GM08714 (cell line): ENCODE results near the gene KIF21A.
"Not testable (repeated sequence)": the region's sequence is repeated elsewhere in the genome, so short reads cannot be mapped to it uniquely, and the experiment has no call there.

Experiments
- H3K4me3 ChIP-seq: fragments of 200-500 bp; sonication (Bioruptor generic); 2 replicates; pipeline ENCODE4 v1.5.1; 2014; ENCODE audit warnings: mild to moderate bottlenecking, low read length, inconsistent platforms
- ZNF274 ChIP-seq: IDR thresholded peaks from 2 replicates; pipeline ENCODE4 v1.6.1; 2012; ENCODE audit warnings: mild to moderate bottlenecking, low read depth, low read length

KIF21A gene

GRCh38 chr12:39319180-39319579 lies 123.7 kb downstream of the KIF21A start:
- TF ChIP-seq ZNF274: no peak
- H3K4me3 ChIP-seq: no peak overlapping the region

- H3K4me3 ChIP-seq: no peak overlapping the region
- no peak for TF ChIP-seq ZNF274
Measured at GRCh38 chr12:39314547-39314946, 128.4 kb downstream of the KIF21A start.

GRCh38 chr12:39309516-39309915 lies 133.4 kb downstream of the KIF21A start:
- no peak overlapping the region for H3K4me3 ChIP-seq
- TF ChIP-seq ZNF274: no peak

GRCh38 chr12:39301422-39301821 lies 141.5 kb downstream of the KIF21A start:
- H3K4me3 ChIP-seq: no peak overlapping the region
- no peak for TF ChIP-seq ZNF274

- TF ChIP-seq ZNF274: no peak
- no peak overlapping the region for H3K4me3 ChIP-seq
Measured at GRCh38 chr12:39300799-39301198, 142.1 kb downstream of the KIF21A start.

- TF ChIP-seq ZNF274: no peak
- no peak overlapping the region for H3K4me3 ChIP-seq
Measured at GRCh38 chr12:39297891-39298290, 145.0 kb downstream of the KIF21A start.

- TF ChIP-seq ZNF274: no peak
- H3K4me3 ChIP-seq: no peak overlapping the region
Measured at GRCh38 chr12:39296496-39296895, 146.4 kb downstream of the KIF21A start.

GRCh38 chr12:39295593-39295992 lies 147.3 kb downstream of the KIF21A start:
- not testable (repeated sequence) for H3K4me3 ChIP-seq

GRCh38 chr12:39294715-39295114 lies 148.2 kb downstream of the KIF21A start:
- TF ChIP-seq ZNF274: no peak

GRCh38 chr12:39292125-39292630 lies 150.7 kb downstream of the KIF21A start:
- no peak for TF ChIP-seq ZNF274

More at GRCh38 chr12:39294715-39295114, 148.2 kb downstream of the KIF21A start:
- no peak overlapping the region for H3K4me3 ChIP-seq

GRCh38 chr12:39287817-39288216 lies 155.1 kb downstream of the KIF21A start:
- H3K4me3 ChIP-seq: no peak overlapping the region
- TF ChIP-seq ZNF274: no peak

More at GRCh38 chr12:39292125-39292630, 150.7 kb downstream of the KIF21A start:
- H3K4me3 ChIP-seq: no peak overlapping the region

- no peak overlapping the region for H3K4me3 ChIP-seq
- no peak for TF ChIP-seq ZNF274
Measured at GRCh38 chr12:39287409-39287808, 155.5 kb downstream of the KIF21A start.

GRCh38 chr12:39278426-39278825 lies 164.5 kb downstream of the KIF21A start:
- H3K4me3 ChIP-seq: no peak overlapping the region
- TF ChIP-seq ZNF274: no peak

GRCh38 chr12:39277416-39277815 lies 165.5 kb downstream of the KIF21A start:
- H3K4me3 ChIP-seq: no peak overlapping the region
- no peak for TF ChIP-seq ZNF274

GRCh38 chr12:39275846-39276245 lies 167.1 kb downstream of the KIF21A start:
- H3K4me3 ChIP-seq: no peak overlapping the region
- no peak for TF ChIP-seq ZNF274

- H3K4me3 ChIP-seq: no peak overlapping the region
- no peak for TF ChIP-seq ZNF274
Measured at GRCh38 chr12:39272871-39273655, 169.9 kb downstream of the KIF21A start.

GRCh38 chr12:39269492-39269891 lies 173.4 kb downstream of the KIF21A start:
- H3K4me3 ChIP-seq: no peak overlapping the region
- TF ChIP-seq ZNF274: no peak
